Upper lobe of left lung (tissue), 4 donors: ENCODE results near the gene PLA2G4A.

Experiments used
- CTCF ChIP-seq, 6 experiments: fragments of 450-650 bp in 4 of 6; fragments of 200-600 bp in 2 of 6; sonication (generic) in 2 of 6; IDR thresholded peaks; one replicate each; pipeline ENCODE4 v1.5.1; 2016 to 2019; ENCODE audit warnings: antibody characterized with exemption in 6 of 6
- POLR2A ChIP-seq, 4 donors: fragments of 450-650 bp; IDR thresholded peaks; one replicate each; pipeline ENCODE4 v1.5.1; 2016 to 2017; ENCODE audit warnings: antibody characterized with exemption in 4 of 4, mild to moderate bottlenecking in 2 of 4
- POLR2AphosphoS5 ChIP-seq, 2 donors: sonication (generic); formaldehyde crosslinking; IDR thresholded peaks; one replicate each; pipeline ENCODE4 v1.5.1; 2017; ENCODE audit warnings: antibody characterized with exemption in 2 of 2

- TF ChIP-seq CTCF (IDR thresholded peaks at IDR 0.05) (peak in 1 of 6 experiments; percentile 7), POLR2A (IDR thresholded peaks at IDR 0.05) (no peak), POLR2AphosphoS5 (IDR thresholded peaks at IDR 0.05) (no peak)
Measured at GRCh38 chr1:186903374-186904136, 74.8 kb downstream of the PLA2G4A start.
